NT2/D1 (cell line): ENCODE results near the gene FEM1A.
"Not testable (repeated sequence)": the region's sequence is repeated elsewhere in the genome, so short reads cannot be mapped to it uniquely, and the experiment has no call there.

Source experiments
- SUZ12 ChIP-seq: IDR thresholded peaks from 2 replicates; pipeline ENCODE4 v1.6.1; 2011; ENCODE audit not compliant: insufficient read length, insufficient read depth; ENCODE audit errors: extremely low read depth
- ZNF274 ChIP-seq: IDR thresholded peaks from 2 replicates; pipeline ENCODE4 v1.6.1; 2011; ENCODE audit warnings: mild to moderate bottlenecking, low read depth, low read length

DNA sequence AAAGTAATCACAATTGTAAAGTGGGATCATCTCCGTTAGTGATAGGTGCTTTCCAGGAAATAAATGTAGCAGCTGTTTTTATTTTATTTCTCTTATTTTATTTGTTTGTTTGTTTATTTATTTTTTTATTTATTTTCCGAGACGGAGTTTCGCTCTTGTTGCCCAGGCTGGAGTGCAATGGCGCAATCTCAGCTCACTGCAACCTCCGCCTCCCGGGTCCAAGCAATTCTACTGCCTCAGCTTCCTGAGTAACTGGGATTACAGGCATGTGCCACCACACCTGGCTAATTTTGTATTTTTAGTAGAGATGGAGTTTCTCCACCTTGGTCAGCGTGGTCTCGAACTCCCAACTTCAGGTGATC is 40.4 kb downstream of the FEM1A start:
- TF ChIP-seq ZNF274, SUZ12: not testable (repeated sequence)
